Activated CD8-positive, alpha-beta memory T cell treated with anti-CD3 and anti-CD28 coated beads, Interleukin-2, amount 50 U/mL, for 24 hours (primary cell): ENCODE results near the gene PLXNA1.
A peak's percentile ranks its signal among the peaks of the same experiment; 100 is the strongest.

Experiments
- DNase-seq: peaks from one replicate; pipeline ENCODE4 v3.0.0-alpha.2; 2020; ENCODE audit errors: extremely low read depth

The PLXNA1 gene

DNA sequence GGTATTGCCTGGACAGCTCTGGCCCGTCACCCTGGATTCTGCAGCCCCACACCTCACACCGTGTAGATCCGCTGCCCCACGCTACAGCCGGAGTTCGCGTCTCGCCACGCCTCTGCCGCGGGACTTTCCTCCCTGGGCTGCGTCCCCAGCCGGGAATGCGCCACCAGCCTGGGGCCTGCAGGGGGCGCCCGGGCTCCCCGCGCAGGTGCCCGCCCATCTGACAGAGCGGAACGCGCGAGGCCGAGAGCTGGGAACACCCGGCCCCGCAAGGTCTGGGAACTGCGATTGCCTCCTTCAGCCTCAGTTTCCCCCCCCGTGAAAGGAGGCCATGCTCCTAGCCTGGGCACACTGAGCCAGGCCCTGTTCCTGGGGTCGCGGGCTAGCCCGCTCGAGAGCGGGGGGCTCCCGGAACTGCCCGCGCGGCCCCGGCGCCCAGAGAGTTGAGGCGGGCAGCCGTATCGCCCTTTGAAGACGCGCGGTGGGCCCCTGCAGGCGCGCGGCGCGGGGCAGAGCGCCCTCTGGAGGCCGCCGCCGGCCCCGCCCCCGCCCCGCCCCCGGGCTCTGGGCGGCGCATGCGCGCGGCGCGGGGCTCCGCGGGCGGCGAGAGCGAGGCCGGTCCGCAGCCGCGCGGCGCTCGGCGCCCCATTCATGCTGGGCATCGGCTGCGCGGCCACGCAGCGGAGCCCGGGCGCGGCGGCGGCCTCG is at the start of gene PLXNA1:
PLXNA1 (plus strand) TSS at position 645 of the 705 bp plus-strand sequence. CDS start 5,479 bp downstream, outside the sequence.
- peak; percentile 37 for DNase-seq

GRCh38 chr3:126934031-126934531 is 48.8 kb upstream of the PLXNA1 start:
- DNase-seq, result no peak

DNA sequence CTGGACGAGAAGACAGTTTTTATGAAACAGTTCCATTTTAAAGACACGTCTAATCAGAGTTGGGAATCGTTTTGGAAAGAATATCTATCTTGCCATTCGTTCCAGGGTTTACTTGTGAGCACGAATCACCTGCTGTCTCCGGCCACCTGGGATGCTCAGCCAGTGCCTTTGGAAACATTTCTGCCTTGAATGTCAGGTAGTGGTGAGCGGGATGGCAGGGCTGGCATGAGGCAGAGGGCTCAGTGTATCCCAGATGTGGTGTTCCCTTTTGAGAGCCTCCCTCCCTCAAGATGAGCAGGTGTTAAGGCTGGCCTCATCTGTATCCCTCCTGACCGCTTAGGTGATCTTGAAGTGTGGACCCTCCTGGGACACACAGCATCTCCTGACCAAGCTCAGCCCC is 47.9 kb upstream of the PLXNA1 start:
- DNase-seq, result no peak

- DNase-seq, result no peak
These were observed 47.0 kb upstream of the PLXNA1 start for GRCh38 chr3:126935756-126936509.

DNA sequence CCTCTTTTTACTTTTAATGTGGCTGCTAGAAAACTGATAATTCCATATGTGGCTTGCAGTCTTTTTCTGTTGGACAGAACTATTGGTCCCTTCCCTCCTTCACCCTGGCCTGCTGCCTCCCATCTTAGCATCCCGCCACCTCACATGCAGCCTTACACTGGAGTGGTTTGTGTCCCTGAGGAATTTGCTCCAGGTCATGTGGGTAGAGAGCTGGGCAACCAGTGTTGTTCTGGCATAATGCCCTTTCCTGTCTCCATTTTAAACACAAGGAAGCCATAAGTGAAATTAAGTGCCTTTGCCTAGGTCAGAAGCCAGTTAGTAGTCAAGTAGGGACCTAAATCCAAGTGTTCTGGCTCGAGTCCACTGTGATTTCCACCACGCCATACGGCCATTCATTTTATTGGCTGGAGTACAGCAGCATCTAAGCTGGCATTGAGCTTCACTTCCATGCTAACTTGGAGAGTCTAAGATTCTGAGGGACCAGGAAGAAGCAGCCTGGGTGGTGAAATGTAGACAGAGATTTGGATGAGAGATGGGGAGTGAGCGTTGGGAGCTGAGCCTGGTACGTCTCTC is 46.0 kb upstream of the PLXNA1 start:
- DNase-seq, result no peak

DNA sequence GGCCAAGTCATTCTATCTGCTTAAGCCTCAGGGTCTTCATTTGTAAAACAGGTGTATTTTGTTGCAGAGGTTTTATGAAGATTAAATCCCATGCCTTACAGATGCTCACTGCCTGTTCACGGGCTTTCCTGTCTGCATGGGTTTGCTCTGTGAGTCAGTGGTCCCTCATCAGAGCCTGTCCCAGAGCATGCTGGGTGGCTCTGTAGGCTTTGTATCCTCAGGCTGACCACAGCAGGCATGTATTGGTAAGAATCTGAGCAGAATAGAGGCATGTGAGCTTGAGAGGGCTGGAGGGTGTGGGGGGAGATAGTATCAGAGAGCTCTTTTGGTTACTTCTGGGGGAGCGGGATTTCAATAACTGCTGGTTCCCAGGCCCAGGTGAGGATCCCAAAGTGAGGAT is 45.4 kb upstream of the PLXNA1 start:
- no peak for DNase-seq

GRCh38 chr3:126937973-126938372 is 44.9 kb upstream of the PLXNA1 start:
- no peak for DNase-seq

DNA sequence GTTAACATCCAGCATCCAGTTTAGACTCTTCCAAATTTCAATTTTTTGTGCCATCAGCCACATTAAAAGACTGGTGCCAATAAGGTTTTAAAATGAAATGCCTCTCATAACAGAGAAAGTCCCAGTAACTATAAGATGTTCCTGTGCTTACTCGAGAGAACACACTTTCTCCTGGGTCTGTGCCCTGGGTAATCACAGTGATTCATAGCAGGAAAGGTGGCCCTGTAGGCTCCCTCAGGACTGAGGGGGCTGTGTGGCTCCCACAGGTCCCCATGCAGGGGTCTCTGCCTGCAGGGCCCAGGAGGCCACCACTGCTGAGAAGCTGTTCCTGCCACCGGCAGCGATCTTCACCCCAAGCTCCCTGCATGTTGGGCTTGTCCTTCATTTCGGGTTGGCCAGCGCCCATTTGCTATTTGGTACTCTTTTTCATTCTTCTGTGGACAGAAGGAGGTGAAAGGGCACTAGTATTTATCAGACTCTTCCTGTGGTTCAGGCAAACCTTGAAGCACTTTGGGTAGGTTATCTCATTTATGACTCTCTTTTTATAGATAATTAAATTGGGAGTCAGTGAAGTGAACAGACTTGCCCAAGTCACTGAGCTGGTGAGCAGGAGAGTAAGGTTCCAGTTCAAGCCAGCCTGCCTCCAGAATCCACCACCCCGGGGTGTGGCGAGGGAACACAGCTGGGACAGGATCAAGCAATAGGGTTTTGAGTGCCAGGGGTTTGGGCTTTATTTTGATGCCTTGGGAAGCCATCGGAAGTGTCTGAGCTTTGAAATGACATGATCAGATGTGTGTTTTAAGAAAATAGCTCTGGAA is 44.2 kb upstream of the PLXNA1 start:
- no peak for DNase-seq

GRCh38 chr3:126939338-126939718 is 43.6 kb upstream of the PLXNA1 start:
- no peak for DNase-seq

- DNase-seq, result no peak
These were observed 43.2 kb upstream of the PLXNA1 start for GRCh38 chr3:126939733-126940132.

GRCh38 chr3:126941721-126942270 is 41.1 kb upstream of the PLXNA1 start:
- no peak for DNase-seq

- no peak for DNase-seq
These were observed 38.6 kb upstream of the PLXNA1 start for GRCh38 chr3:126944089-126944965.

DNA sequence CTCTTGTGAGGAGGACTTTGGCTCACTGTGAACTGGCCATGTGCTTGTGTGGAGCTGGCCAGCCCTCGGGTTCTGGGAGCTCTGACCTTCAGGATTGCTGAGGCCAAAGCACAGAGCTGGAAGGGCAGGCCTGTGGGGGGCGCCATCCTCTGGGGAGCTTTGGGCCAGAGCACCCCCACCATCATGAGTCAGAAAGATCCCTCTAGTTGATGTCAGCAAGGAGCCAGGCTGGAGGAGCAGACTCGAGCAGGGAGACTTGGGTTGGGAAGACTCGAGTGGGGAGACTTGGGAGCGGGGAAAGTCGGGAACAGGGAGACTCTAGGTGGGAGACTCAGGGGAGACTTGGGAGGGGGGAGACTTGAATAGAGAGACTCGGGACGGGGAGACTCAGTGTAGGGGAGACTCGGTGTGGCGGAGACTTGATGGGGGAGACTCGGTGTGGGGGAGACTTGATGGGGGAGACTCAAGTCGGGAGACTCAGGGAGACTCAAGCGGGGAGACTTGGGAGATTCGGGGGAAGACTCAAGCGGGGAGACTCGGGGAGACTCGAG is 37.7 kb upstream of the PLXNA1 start:
- no peak for DNase-seq

DNA sequence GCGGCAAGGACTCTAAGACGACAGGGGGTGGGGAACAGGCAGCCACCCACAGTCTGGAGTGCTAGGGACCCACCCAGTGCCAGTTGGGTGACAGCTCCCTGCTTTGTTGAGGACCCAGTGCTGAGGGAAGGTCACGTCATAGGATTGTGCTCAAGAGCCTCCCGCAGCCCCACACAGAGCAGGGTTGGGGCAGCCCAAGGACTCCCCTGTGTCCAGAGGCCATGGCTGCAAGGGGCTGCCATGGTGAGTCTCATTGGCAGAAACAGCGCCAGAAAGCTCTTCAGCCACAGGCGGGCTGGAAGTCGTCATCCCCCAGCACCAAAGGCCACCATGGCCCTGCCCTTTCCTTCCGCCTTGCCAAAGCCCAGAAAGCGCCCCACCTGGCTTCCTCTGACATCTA is 37.0 kb upstream of the PLXNA1 start:
- no peak for DNase-seq

GRCh38 chr3:126946405-126946804 is 36.5 kb upstream of the PLXNA1 start:
- DNase-seq, result no peak

GRCh38 chr3:126947429-126947828 is 35.5 kb upstream of the PLXNA1 start:
- no peak for DNase-seq

DNA sequence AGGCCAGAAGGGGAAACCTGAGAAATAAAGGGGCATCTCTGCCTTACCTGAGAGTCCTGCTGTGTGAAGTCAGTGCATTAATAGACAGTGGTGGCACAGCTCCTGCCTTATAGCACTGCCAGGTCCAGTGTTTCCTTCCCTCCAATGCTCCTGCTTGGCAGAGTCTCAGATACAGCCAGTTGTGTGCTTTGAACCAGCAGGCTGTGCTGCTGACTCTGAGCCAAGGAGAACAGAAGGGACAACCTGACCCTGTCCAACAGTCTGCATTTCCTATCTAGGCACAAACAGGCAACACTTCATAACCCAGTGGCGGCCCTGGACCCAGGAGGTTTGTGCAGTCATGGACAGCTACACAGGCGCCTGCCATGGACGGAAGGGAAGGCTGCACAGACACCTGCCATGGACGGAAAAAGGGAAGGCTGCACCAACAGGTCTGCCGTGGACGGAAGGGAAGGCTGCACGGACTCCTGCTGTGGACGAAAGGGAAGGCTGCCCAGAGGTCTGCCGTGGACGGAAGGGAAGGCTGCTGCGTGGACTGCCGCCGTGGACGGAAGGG is 33.9 kb upstream of the PLXNA1 start:
- DNase-seq, result no peak

DNA sequence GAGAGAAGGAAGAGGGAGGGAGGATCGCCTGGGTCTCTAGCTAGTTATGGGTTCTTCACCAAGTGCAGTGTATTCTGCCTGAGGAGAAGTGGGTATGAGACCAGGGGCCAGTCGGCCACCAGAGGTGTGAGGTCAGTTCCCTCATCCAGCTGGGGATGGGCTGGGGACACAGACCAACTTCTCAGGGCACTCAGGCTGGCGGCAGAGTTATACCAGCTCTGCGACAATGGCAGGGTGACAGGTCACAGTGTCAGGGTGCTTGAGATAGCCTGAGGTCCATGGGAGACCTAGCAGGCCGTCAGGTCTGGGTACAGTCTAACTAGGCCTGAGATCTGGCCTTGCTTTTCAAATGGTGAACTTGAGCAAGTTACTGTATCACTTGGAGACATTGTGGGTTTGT is 31.4 kb upstream of the PLXNA1 start:
- no peak for DNase-seq

DNA sequence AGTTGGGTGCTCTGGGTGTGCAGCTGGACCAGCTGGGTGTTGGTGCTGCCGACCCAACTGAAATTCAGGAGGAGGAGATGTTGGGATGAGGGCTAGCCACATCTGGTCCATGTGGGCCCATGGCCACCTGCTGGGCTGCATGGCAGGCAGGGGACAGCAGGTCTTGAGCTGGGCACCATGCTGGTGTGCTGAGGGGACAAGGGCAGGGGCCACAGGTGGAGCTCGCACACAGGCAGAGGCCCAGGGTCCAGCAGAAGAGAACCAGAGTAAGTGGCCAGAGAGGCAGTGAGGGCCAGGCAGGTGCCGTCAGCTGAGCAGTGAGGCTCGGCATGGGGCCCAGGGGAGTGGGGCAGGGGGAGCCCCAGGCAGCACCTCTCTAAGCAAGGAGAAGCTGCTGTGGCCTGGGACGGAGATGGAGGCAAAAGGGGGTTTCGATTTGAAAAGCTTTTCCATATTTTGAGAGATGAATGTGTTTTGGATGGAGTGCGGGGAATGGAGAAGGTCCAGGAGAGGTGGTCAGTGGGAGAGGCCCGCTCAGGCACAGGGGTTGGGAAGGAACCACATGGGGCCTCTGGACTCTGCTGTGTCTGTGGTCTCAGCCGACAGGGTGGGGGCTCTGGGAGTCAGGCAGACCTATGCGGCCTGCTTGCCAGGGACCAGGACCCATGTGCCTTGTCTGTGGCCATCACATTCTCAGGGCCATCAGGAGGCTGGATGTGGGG is 30.5 kb upstream of the PLXNA1 start:
- DNase-seq, result no peak
